ENCODE measurements around the gene BHLHA15.

BHLHA15 gene

DNA sequence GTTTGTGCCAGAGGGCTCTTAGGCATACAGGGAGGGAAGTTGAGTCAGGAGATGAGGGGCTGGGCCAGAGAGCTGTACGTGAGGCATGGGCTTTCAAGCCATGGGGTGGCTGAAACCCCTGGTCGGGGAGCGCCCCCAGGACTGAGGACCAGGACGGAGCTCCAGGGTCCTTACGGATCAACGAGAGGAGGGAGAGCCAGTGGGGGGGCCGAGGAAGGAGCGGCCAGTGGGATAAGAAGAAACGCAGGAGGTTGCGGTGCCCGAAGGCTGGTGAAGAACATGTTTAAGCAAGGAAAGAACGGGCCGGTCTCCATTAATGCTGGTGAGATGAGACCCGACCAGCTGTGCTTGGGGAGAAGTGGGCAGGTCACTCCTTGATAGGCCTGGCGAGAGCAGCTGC, 43.6 kb upstream of the BHLHA15 start:
- no peak overlapping the region for H3K4me3 ChIP-seq (replicated peaks in 1 of 2; ENCODE audit: low read depth in 2 of 2, low read length in 2 of 2)
- TF ChIP-seq, protein P1, sequence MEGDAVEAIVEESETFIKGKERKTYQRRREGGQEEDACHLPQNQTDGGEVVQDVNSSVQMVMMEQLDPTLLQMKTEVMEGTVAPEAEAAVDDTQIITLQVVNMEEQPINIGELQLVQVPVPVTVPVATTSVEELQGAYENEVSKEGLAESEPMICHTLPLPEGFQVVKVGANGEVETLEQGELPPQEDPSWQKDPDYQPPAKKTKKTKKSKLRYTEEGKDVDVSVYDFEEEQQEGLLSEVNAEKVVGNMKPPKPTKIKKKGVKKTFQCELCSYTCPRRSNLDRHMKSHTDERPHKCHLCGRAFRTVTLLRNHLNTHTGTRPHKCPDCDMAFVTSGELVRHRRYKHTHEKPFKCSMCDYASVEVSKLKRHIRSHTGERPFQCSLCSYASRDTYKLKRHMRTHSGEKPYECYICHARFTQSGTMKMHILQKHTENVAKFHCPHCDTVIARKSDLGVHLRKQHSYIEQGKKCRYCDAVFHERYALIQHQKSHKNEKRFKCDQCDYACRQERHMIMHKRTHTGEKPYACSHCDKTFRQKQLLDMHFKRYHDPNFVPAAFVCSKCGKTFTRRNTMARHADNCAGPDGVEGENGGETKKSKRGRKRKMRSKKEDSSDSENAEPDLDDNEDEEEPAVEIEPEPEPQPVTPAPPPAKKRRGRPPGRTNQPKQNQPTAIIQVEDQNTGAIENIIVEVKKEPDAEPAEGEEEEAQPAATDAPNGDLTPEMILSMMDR (IDR thresholded peaks at IDR 0.05; ENCODE audit: low read depth, low read length): no peak
- no peak for DNase-seq (ENCODE audit: low read depth in 2 of 2)

DNA sequence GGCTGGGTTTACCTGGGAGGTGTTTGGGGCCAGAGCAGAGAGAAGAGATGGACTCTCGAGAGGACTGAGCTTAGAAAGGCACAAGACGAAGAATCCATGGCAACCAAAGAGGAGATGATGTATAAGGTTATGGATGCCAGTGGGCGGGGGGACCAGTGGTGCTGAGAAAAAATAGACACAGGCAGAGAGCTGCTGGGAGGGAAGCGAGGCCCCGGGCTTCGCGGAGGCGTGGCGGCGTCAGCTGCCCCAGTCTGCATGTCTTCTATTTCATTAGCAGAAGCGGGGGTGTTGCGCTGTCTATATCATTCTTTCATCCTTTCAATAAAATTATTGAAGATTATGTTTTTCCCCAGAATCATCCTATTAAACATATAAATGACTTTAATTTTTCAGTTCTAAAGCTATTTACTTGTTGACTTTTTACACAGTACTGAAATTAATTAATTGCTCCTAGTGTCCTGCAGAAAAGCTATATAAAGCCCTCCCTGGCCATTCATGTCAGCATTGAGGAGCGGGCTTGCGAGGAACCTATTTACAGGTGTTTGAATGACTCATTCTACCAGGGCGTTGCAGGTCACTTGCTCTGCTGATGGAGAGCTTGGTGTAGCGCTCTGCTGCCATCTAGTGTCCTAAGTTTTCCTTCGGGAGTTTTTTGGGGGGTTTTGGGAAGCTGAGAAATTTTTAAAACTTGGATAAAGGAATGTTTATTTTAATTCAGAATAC, 42.9 kb upstream of the BHLHA15 start:
- TF ChIP-seq, protein P1 (IDR thresholded peaks at IDR 0.05; ENCODE audit: low read depth, low read length): peak; percentile 75

DNA sequence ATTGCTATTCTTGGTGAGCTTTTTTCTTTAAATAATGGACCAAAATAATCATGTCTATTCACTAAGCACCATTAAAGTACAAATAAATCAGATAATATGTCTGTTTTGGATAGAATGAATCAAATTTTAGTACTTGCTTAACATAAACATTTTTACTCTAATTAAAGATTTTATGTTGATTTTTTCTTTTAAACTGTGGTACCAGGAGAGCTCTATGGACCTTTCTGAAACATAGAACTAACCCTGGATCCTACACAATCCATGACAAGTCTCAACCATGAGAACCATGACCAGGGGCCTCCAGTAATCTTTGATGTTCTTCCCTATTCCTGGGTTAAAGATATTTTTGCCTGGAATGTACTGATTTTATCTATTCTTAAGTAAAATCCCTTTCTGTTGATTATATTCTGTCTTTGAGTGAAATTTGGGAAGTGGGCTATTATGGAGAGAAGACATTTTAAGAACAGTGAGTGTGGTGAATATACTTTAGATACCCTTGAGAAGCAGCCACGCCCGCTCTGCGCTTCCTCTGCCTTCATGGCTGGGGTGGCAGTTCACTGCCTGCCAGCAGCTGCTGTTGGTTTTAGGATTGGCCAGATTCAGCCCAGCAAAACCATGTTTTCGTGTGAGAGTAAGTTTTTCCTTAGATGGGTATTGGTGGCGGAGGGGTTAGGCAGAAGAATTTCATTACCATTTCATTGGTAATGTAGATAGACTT, 42.2 kb upstream of the BHLHA15 start:
- TF ChIP-seq, protein P1 (IDR thresholded peaks at IDR 0.05; ENCODE audit: low read depth, low read length): no peak
- H3K4me3 ChIP-seq (replicated peaks in 1 of 2; ENCODE audit: low read depth in 2 of 2, low read length in 2 of 2): no peak overlapping the region
- DNase-seq (ENCODE audit: low read depth in 2 of 2): no peak

More for the DNA sequence above, 42.9 kb upstream of the BHLHA15 start:
- peak; percentile 66 to 73 for DNase-seq (ENCODE audit: low read depth in 2 of 2)
- no peak overlapping the region for H3K4me3 ChIP-seq (replicated peaks in 1 of 2; ENCODE audit: low read depth in 2 of 2, low read length in 2 of 2)

DNA sequence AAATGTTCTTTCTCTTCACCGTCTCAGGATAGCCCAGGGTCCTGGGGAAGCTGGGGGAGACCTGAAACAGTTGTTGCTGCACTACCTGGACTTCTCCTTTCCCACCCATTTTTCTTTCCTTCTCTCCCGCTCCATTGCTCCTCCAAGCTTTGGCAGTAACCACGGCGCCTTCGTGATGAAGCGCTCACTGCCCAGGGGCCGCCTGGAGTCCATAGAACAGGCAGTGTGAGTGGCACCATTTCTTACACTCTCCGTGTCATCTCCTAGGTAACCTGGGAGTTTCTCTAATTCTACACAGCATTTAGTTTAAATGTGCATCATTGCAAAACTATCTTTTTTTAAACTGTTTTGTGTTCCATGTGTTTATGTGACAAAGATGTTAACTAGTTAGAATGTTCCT, 40.3 kb upstream of the BHLHA15 start:
- no peak overlapping the region for H3K4me3 ChIP-seq (replicated peaks in 1 of 2; ENCODE audit: low read depth in 2 of 2, low read length in 2 of 2)
- TF ChIP-seq, protein P1 (IDR thresholded peaks at IDR 0.05; ENCODE audit: low read depth, low read length): no peak
- DNase-seq (ENCODE audit: low read depth in 2 of 2): no peak

DNA sequence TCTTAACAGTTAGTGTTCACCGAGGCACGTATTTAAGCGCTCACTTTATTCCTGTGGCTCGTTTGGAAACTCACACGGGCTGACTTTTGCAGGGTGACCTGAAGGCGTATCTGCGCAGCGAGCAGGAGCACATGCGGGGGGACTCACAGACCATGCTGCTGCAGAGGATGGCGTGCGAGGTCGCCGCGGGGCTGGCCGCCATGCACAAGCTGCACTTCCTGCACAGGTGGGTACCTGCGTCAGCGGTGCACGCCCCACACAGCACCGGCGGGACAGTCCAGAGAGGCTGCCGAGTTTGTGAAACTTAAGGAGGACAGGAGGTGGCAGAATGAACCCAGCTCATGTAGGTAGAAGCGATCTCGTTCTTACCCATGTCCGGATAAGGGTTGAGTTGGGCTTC, 39.8 kb upstream of the BHLHA15 start:
- DNase-seq (ENCODE audit: low read depth in 2 of 2): no peak
- TF ChIP-seq, protein P1 (IDR thresholded peaks at IDR 0.05; ENCODE audit: low read depth, low read length): no peak
- no peak overlapping the region for H3K4me3 ChIP-seq (replicated peaks in 1 of 2; ENCODE audit: low read depth in 2 of 2, low read length in 2 of 2)

DNA sequence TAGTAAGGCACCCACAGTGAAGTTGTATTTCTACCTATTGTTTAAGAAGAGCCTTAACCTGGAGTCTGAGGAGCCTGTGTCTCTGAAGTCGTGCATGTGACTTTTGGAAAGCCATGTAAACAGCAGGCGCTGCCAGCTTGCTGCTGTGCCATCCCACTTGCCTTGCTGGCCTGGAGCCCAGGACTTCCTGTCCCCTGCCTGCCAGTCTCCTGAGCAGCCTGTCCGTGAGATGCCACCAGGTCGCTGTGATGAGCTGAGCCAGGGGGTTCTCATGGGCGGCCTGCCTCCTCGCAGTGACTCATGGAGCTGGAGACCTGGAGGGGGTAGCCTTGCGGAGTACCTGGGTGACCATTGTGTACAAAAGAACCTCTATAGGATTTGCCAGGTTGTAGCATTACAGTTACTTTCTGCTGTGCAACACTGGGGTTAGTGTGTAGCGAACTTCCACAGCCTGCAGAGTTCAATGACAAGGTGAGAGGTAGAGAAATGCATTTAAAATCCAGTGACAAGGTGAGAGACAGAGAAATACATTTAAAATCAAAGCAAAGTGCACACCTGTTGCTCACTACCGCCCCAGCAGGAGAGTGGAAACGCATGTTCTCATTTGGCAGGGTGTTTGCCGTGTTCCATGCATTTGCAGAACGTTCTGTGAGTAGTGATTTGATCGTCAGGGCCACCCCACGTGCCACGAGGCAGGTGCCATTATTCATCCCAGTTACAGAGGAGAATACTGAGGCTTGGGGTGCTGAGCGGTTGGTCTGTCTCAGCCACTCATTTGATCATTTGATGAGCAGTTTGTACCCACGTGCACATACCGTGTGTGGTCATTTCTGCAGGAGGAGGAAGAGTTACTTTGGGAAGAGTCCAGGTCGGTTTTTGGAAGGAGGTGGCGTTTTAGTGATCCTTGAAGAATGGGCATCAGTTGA, 36.6 kb upstream of the BHLHA15 start:
- no peak overlapping the region for H3K4me3 ChIP-seq (replicated peaks in 1 of 2; ENCODE audit: low read depth in 2 of 2, low read length in 2 of 2)
- DNase-seq (ENCODE audit: low read depth in 2 of 2): no peak
- TF ChIP-seq, protein P1 (IDR thresholded peaks at IDR 0.05; ENCODE audit: low read depth, low read length): no peak
